ENCODE results near the gene HP1BP3. TPM values are rescaled to one million over a fixed set of nuclear protein-coding genes. Genes with fewer than 3 reads are reported as not detected.
"Not testable (repeated sequence)": the region's sequence is repeated elsewhere in the genome, so short reads cannot be mapped to it uniquely, and the experiment has no call there.

HP1BP3 gene
- total RNA-seq, 4 donors from 2014 or later, result 73.9 to 121 (median 108) TPM

DNA sequence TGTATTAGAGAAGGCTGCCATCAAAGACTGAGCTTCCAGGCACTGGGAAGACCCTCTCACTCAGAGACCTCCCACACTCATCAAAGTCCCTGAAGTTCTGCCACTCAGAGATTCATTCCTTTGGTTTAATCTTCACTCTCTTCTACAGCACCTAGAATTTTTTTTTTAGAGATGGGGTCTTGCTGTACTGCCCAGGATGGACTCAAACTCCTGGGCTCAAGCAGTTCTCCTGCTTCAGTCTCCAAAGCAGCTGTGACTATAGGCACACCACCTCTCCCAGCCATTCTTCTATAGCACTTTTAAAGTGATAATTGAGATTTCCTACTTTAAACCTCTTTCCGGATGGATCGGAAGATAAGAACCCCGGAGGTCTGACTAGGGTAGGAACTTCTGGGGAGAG is 3.7 kb upstream of the HP1BP3 start:
- Histone ChIP-seq H3K9me3 (no peaks in the 10 kb centered on the region), H3K27me3 (no peaks in the 10 kb centered on the region), H3K36me3 (no peaks in the 10 kb centered on the region), H3K4me3 (no peak overlapping the region), H3K27ac (no peak overlapping the region), H3K4me1 (peaks cover 3 to 6% of the 10 kb centered on the region in 2 donors)
- DNase-seq (no peak), ATAC-seq (no peak)
- intact Hi-C loops (cut with DNase I; ENCODE audit: low total_unique reads), result no loop called here
- in situ Hi-C loops (cut with MboI; ENCODE audit: low sequenced_read_pairs in 4 of 4), result no loop called here
- TF ChIP-seq, protein P1, sequence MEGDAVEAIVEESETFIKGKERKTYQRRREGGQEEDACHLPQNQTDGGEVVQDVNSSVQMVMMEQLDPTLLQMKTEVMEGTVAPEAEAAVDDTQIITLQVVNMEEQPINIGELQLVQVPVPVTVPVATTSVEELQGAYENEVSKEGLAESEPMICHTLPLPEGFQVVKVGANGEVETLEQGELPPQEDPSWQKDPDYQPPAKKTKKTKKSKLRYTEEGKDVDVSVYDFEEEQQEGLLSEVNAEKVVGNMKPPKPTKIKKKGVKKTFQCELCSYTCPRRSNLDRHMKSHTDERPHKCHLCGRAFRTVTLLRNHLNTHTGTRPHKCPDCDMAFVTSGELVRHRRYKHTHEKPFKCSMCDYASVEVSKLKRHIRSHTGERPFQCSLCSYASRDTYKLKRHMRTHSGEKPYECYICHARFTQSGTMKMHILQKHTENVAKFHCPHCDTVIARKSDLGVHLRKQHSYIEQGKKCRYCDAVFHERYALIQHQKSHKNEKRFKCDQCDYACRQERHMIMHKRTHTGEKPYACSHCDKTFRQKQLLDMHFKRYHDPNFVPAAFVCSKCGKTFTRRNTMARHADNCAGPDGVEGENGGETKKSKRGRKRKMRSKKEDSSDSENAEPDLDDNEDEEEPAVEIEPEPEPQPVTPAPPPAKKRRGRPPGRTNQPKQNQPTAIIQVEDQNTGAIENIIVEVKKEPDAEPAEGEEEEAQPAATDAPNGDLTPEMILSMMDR (IDR thresholded peaks at IDR 0.05 in 4 of 5, conservative IDR thresholded peaks at IDR 0.05 in 1 of 5), result no peak
- no peak for TF ChIP-seq POLR2A (IDR thresholded peaks at IDR 0.05)

DNA sequence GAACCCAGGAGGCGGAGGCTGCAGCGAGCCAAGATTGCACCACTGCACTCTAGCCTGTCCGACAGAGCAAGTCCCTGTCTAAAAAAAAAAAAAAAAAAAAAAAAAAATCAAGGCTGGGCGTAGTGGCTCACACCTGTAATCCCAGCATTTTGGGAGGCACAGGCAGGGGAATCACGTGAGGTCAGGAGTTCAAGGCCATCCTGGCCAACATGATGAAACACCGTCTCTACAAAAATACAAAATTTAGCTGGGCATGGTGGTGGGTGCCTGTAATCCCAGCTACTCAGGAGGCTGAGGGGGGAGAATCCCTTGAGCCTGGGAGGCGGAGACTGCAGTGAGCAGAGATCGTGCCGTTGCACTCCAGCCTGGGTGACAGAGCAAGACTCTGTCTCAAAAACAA is 2.5 kb upstream of the HP1BP3 start:
- in situ Hi-C loops (cut with MboI; ENCODE audit: low sequenced_read_pairs in 4 of 4); H3K4me3 ChIP-seq; H3K27me3 ChIP-seq; ATAC-seq; H3K27ac ChIP-seq; DNase-seq; H3K36me3 ChIP-seq; H3K9me3 ChIP-seq: not testable (repeated sequence)
- intact Hi-C loops (cut with DNase I; ENCODE audit: low total_unique reads), result loop anchor here (5.0 kb wide), 1 partner anchor 57 kb away; the partner anchor contains the start of gene SH2D5
- H3K4me1 ChIP-seq, result peaks cover 11 to 14% of the 10 kb centered on the region in 2 donors

- Histone ChIP-seq H3K4me3 (peak overlapping the region; percentile 68 to 93 (median 86)), H3K27me3 (no peaks in the 10 kb centered on the region), H3K36me3 (no peaks in the 10 kb centered on the region), H3K9me3 (no peaks in the 10 kb centered on the region), H3K27ac (peak overlapping the region; percentile 95 to 98 (median 98)), H3K4me1 (peaks cover 17 to 26% of the 10 kb centered on the region in 2 donors)
- DNase-seq (peak in 1 of 2 donors; percentile 27), ATAC-seq (no peak)
- in situ Hi-C loops (cut with MboI; ENCODE audit: low sequenced_read_pairs in 4 of 4), result no loop called here
- intact Hi-C loops (cut with DNase I; ENCODE audit: low total_unique reads), result loop anchor here (1.0 to 5.0 kb wide), 2 partner anchors 56 to 387 kb away; partner anchors contain the start of gene SH2D5
- TF ChIP-seq, protein P1 (IDR thresholded peaks at IDR 0.05 in 4 of 5, conservative IDR thresholded peaks at IDR 0.05 in 1 of 5), result no peak
- TF ChIP-seq POLR2A (IDR thresholded peaks at IDR 0.05), result no peak
Measured at GRCh38 chr1:20787840-20788795, 1.0 kb upstream of the HP1BP3 start.

- ATAC-seq (peak; percentile 84 to 89), DNase-seq (peak; percentile 93)
- Histone ChIP-seq H3K4me3 (peak overlapping the region; percentile 76 to 93 (median 86)), H3K27ac (peak overlapping the region; percentile 95 to 98 (median 98)), H3K9me3 (no peaks in the 10 kb centered on the region), H3K27me3 (no peaks in the 10 kb centered on the region), H3K36me3 (no peaks in the 10 kb centered on the region), H3K4me1 (peaks cover 32 to 43% of the 10 kb centered on the region in 2 donors)
- intact Hi-C loops (cut with DNase I; ENCODE audit: low total_unique reads) (loop anchor here (1.0 to 5.0 kb wide), 3 partner anchors 54 to 389 kb away; partner anchors contain the start of gene SH2D5), in situ Hi-C loops (cut with MboI; ENCODE audit: low sequenced_read_pairs in 4 of 4) (no loop called here)
- TF ChIP-seq, protein P1 (IDR thresholded peaks at IDR 0.05 in 4 of 5, conservative IDR thresholded peaks at IDR 0.05 in 1 of 5), result no peak
- TF ChIP-seq POLR2A (IDR thresholded peaks at IDR 0.05), result peak; percentile 72 to 94
Measured at GRCh38 chr1:20786253-20787028, 666 bp downstream of the HP1BP3 start.

Data from gastrocnemius medialis (tissue), 4 donors.